IMR-90 (cell line): ENCODE data around the gene HSD17B4.

ENCODE experiments used
- CEBPB ChIP-seq: IDR thresholded peaks from 2 replicates; pipeline ENCODE4 v1.6.1; 2012; ENCODE audit warnings: low read depth, low read length, improper control_type of control experiment
- FOS ChIP-seq: fragments of 150-350 bp; IDR thresholded peaks from 2 replicates; pipeline ENCODE4 v1.6.1; 2016; ENCODE audit warnings: low read depth, low read length
- MAFK ChIP-seq: IDR thresholded peaks from 2 replicates; pipeline ENCODE4 v1.6.1; 2012; ENCODE audit warnings: low read depth, low read length, improper control_type of control experiment
- MXI1 ChIP-seq: IDR thresholded peaks from 2 replicates; pipeline ENCODE4 v1.6.1; 2012; ENCODE audit warnings: low read depth, mild to moderate bottlenecking, low read length, moderate library complexity, borderline replicate concordance
- NFE2L2 ChIP-seq: fragments of 150-350 bp; IDR thresholded peaks from 2 replicates; pipeline ENCODE4 v1.6.1; 2016; ENCODE audit warnings: low read depth, mild to moderate bottlenecking, low read length
- POLR2A ChIP-seq: IDR thresholded peaks from 2 replicates; pipeline ENCODE4 v1.6.1; 2012; ENCODE audit warnings: mild to moderate bottlenecking, low read depth, low read length
- RAD21 ChIP-seq: IDR thresholded peaks from 2 replicates; pipeline ENCODE4 v1.6.1; 2012; ENCODE audit warnings: low read length, improper control_type of control experiment
- RFX5 ChIP-seq: IDR thresholded peaks from 2 replicates; pipeline ENCODE4 v1.8.0; 2012; ENCODE audit warnings: low read depth, mild to moderate bottlenecking, low read length, moderate library complexity
- SMC3 ChIP-seq: fragments of 150-350 bp; IDR thresholded peaks from 2 replicates; pipeline ENCODE4 v1.6.1; 2016; ENCODE audit warnings: low read depth, mild to moderate bottlenecking, antibody characterized with exemption, low read length, moderate library complexity
- USF2 ChIP-seq: fragments of 150-350 bp; IDR thresholded peaks from 2 replicates; pipeline ENCODE4 v1.6.1; 2017; ENCODE audit warnings: mild to moderate bottlenecking, antibody characterized with exemption, low read length, low read depth
- TF ChIP-seq, protein P1 (sequence below): conservative IDR thresholded peaks from 2 replicates; pipeline ENCODE4 v1.5.1; 2012; ENCODE audit warnings: mild to moderate bottlenecking, low read depth, low read length, improper control_type of control experiment

DNA sequence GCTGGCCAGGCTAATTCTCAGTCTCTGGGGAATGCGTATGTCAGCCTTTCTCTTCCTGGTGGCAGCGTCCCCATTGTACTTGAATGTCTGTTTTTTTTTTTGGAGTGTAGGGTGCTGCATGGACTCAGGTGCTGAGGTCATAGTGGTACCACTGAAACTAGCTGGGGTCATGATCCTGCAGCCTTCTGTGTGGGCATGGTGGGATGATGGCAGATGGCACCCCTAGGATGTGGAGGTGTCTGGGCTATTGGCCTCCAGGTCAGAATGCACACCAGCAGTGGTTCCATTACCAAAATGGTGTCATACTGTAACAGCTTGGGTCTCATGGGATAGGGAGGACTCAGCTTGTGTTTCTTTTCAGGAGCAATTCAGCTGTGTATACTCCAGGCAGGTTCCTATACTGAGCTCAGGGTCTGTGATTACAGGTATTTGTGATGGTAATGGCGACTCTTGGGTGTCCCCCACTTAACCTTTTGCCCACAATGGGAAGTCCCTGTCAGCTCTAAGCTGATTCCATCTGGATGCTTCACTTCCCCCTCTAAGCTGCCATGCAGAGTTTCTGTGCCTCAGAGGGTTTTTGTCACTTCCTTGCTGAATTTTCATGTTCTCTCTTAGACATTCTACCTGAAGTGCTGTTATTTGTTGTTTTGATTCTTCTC is 17.9 kb downstream of the HSD17B4 start:
- TF ChIP-seq POLR2A (no peak), USF2 (no peak), FOS (no peak), RFX5 (no peak), MAFK (no peak), SMC3 (no peak), CEBPB (no peak), NFE2L2 (no peak), MXI1 (no peak), RAD21 (no peak)
- TF ChIP-seq, protein P1, sequence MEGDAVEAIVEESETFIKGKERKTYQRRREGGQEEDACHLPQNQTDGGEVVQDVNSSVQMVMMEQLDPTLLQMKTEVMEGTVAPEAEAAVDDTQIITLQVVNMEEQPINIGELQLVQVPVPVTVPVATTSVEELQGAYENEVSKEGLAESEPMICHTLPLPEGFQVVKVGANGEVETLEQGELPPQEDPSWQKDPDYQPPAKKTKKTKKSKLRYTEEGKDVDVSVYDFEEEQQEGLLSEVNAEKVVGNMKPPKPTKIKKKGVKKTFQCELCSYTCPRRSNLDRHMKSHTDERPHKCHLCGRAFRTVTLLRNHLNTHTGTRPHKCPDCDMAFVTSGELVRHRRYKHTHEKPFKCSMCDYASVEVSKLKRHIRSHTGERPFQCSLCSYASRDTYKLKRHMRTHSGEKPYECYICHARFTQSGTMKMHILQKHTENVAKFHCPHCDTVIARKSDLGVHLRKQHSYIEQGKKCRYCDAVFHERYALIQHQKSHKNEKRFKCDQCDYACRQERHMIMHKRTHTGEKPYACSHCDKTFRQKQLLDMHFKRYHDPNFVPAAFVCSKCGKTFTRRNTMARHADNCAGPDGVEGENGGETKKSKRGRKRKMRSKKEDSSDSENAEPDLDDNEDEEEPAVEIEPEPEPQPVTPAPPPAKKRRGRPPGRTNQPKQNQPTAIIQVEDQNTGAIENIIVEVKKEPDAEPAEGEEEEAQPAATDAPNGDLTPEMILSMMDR: no peak
